ENCODE results near the gene CNNM3. TPM values are rescaled to one million over a fixed set of nuclear protein-coding genes. Genes with fewer than 3 reads are reported as not detected.

Gene CNNM3
- total and polyA plus RNA-seq, 2 experiments from 2014 or later = 17.1 to 25.8 TPM

DNA sequence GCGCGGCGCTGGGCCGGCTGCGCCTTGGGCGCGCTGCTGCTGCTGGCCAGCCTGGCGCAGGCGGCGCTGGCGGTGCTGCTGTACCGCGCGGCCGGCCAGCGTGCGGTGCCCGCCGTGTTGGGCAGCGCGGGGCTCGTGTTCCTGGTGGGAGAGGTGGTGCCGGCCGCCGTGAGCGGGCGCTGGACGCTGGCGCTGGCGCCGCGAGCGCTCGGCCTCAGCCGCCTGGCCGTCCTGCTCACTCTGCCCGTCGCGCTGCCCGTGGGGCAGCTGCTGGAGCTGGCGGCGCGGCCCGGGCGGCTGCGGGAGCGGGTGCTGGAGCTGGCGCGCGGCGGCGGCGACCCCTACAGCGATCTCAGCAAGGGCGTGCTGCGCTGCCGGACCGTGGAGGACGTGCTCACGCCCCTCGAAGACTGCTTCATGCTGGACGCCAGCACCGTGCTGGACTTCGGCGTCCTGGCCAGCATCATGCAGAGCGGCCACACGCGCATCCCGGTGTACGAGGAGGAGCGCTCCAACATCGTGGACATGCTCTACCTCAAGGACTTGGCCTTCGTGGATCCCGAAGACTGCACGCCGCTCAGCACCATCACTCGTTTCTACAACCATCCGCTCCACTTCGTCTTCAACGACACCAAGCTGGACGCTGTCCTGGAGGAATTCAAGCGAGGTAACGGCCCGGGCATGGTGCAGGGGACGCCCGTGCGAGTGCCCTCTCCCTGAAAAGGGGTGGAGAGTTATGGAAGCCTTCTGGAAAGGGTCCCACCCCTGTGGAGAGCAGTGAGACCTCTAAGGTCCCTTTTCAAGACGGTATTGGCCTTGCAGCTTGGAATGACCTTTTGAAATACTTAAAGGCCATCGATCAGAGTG is 1.0 kb downstream of the CNNM3 start:
- no peak overlapping the region for H2AFZ ChIP-seq
- H3K4me2 ChIP-seq = peak overlapping the region; percentile 98
- H3K27me3 ChIP-seq = no peaks in the 10 kb centered on the region
- peak overlapping the region; percentile 42 for H3K4me3 ChIP-seq
- no peaks in the 10 kb centered on the region for H3K9me2 ChIP-seq (replicated peaks; ENCODE audit: insufficient read depth)
- peaks cover 48% of the 10 kb centered on the region for H3K79me2 ChIP-seq
- peaks cover 46% of the 10 kb centered on the region for H4K20me1 ChIP-seq (ENCODE audit: insufficient read depth, poor library complexity, severe bottlenecking)
- WGBS (ENCODE audit: low lambda C conversion rate, missing lambda C conversion rate) = 2% methylated on average over 72 of the region's 89 CpGs
- TF ChIP-seq, protein P1, sequence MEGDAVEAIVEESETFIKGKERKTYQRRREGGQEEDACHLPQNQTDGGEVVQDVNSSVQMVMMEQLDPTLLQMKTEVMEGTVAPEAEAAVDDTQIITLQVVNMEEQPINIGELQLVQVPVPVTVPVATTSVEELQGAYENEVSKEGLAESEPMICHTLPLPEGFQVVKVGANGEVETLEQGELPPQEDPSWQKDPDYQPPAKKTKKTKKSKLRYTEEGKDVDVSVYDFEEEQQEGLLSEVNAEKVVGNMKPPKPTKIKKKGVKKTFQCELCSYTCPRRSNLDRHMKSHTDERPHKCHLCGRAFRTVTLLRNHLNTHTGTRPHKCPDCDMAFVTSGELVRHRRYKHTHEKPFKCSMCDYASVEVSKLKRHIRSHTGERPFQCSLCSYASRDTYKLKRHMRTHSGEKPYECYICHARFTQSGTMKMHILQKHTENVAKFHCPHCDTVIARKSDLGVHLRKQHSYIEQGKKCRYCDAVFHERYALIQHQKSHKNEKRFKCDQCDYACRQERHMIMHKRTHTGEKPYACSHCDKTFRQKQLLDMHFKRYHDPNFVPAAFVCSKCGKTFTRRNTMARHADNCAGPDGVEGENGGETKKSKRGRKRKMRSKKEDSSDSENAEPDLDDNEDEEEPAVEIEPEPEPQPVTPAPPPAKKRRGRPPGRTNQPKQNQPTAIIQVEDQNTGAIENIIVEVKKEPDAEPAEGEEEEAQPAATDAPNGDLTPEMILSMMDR (IDR thresholded peaks at IDR 0.05; ENCODE audit: poor library complexity) = no peak
- TF ChIP-seq EZH2 (IDR thresholded peaks at IDR 0.05; ENCODE audit: borderline replicate concordance) (no peak), EZH2phosphoT487 (IDR thresholded peaks at IDR 0.05; ENCODE audit: low read depth, severe bottlenecking, unreplicated experiment) (no peak)
- H3K4me1 ChIP-seq (ENCODE audit: insufficient read depth) = peaks cover 52% of the 10 kb centered on the region
- no peaks in the 10 kb centered on the region for H3K9me3 ChIP-seq (ENCODE audit: low read depth)
- DNase-seq (ENCODE audit: low spot score) = no peak
- peaks cover 3% of the 10 kb centered on the region for H3K36me3 ChIP-seq (replicated peaks; ENCODE audit: insufficient read depth, low read depth)
- no peak overlapping the region for H3K27ac ChIP-seq

DNA sequence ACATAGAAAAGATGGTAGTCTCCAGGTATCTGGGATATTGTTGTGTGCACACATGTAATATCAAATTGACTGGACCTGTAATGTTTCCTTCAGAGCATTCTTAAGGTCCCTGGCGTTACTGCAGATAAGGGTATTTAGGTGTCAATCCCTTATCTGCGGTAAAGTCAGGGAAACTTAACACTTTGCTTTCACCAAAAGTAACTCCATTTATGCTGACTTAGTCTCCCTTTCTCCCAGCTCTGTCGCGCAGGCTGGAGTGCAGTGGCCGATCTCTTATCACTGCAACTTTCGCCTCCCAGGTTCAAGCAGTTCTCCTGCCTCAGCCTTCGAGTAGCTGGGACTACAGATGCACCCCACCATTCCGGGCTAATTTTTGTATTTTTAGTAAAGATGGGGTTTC is 1.8 kb downstream of the CNNM3 start:
- no peaks in the 10 kb centered on the region for H3K9me2 ChIP-seq (replicated peaks; ENCODE audit: insufficient read depth)
- H3K27me3 ChIP-seq = no peaks in the 10 kb centered on the region
- peaks cover 56% of the 10 kb centered on the region for H3K79me2 ChIP-seq
- no peak for DNase-seq (ENCODE audit: low spot score)
- peaks cover 54% of the 10 kb centered on the region for H4K20me1 ChIP-seq (ENCODE audit: insufficient read depth, poor library complexity, severe bottlenecking)
- WGBS (ENCODE audit: low lambda C conversion rate, missing lambda C conversion rate) = 59% methylated on average over 8 of the region's 8 CpGs
- no peak overlapping the region for H3K27ac ChIP-seq
- no peak overlapping the region for H2AFZ ChIP-seq
- peaks cover 50% of the 10 kb centered on the region for H3K4me1 ChIP-seq (ENCODE audit: insufficient read depth)
- TF ChIP-seq, protein P1 (IDR thresholded peaks at IDR 0.05; ENCODE audit: poor library complexity) = no peak
- no peak for TF ChIP-seq EZH2 (IDR thresholded peaks at IDR 0.05; ENCODE audit: borderline replicate concordance)
- no peak for TF ChIP-seq EZH2phosphoT487 (IDR thresholded peaks at IDR 0.05; ENCODE audit: low read depth, severe bottlenecking, unreplicated experiment)
- peak overlapping the region; percentile 98 for H3K4me2 ChIP-seq
- no peaks in the 10 kb centered on the region for H3K9me3 ChIP-seq (ENCODE audit: low read depth)
- peak overlapping the region; percentile 42 for H3K4me3 ChIP-seq
- H3K36me3 ChIP-seq (replicated peaks; ENCODE audit: insufficient read depth, low read depth) = peaks cover 3% of the 10 kb centered on the region

DNA sequence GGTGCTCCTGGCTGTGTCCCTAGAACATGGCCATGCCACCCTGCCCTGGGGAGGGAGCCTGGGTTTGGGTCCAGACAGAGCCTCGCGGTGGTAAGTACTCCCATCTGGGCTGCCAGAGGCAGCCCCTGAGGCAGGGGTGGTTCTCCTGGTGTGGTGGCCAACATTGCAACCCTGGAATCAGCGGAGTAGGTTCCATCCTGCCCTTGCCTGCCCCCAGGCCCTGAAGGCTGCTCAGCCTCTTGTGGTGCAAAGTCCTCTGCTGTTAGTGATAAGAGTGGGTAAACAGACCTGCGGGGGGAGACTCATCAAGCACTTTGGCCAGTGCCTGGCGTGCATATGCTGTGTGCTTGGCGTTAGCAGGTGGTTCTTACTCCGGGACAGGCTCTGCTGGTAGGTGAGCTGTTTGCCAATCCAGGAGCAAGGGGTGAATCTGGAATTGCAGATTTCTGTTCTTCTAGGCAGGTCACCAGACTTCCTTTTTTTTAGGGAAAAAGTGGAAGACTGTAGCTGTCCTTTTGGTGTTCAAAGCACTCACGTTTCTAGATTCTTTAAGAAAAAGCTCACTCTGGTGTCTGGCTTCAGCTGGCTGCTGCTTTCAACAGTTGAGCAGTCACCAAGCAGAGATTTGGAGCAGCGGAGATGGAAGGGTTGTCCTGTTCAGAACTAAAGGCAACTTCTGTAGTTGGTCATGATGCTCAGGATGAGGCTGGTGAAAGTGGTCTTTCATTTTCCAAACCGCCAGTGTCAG is 3.2 kb downstream of the CNNM3 start:
- Histone ChIP-seq H3K27me3 (no peaks in the 10 kb centered on the region), H4K20me1 (ENCODE audit: insufficient read depth, poor library complexity, severe bottlenecking) (peaks cover 63% of the 10 kb centered on the region), H3K27ac (peak overlapping the region; percentile 81), H3K79me2 (peaks cover 66% of the 10 kb centered on the region), H3K4me3 (no peak overlapping the region), H3K9me2 (replicated peaks; ENCODE audit: insufficient read depth) (no peaks in the 10 kb centered on the region), H3K9me3 (ENCODE audit: low read depth) (no peaks in the 10 kb centered on the region), H3K4me2 (peak overlapping the region; percentile 98), H2AFZ (no peak overlapping the region), H3K4me1 (ENCODE audit: insufficient read depth) (peaks cover 58% of the 10 kb centered on the region), H3K36me3 (replicated peaks; ENCODE audit: insufficient read depth, low read depth) (peaks cover 3% of the 10 kb centered on the region)
- WGBS (ENCODE audit: low lambda C conversion rate, missing lambda C conversion rate) = 53% methylated on average over 10 of the region's 10 CpGs
- TF ChIP-seq EZH2 (IDR thresholded peaks at IDR 0.05; ENCODE audit: borderline replicate concordance) = no peak
- TF ChIP-seq, protein P1 (IDR thresholded peaks at IDR 0.05; ENCODE audit: poor library complexity) = no peak
- no peak for TF ChIP-seq EZH2phosphoT487 (IDR thresholded peaks at IDR 0.05; ENCODE audit: low read depth, severe bottlenecking, unreplicated experiment)
- DNase-seq (ENCODE audit: low spot score) = peak; percentile 85

All from hepatocyte (in vitro differentiated cells).